NCI-H2081 treated with DMSO at 0.1 percent for 48 hours (cell line): ENCODE measurements around the gene UGT2A3.

Experiments
- DNase-seq: peaks from one replicate; lab custom pipeline; 2025; lab: John Stamatoyannopoulos, UW

The UGT2A3 gene

GRCh38 chr4:68912807-68913206, 38.8 kb downstream of the UGT2A3 start:
- no peak for DNase-seq

- DNase-seq: no peak
Measured at GRCh38 chr4:68909385-68909784, 42.2 kb downstream of the UGT2A3 start.

GRCh38 chr4:68907788-68908700, 43.6 kb downstream of the UGT2A3 start:
- no peak for DNase-seq

DNA sequence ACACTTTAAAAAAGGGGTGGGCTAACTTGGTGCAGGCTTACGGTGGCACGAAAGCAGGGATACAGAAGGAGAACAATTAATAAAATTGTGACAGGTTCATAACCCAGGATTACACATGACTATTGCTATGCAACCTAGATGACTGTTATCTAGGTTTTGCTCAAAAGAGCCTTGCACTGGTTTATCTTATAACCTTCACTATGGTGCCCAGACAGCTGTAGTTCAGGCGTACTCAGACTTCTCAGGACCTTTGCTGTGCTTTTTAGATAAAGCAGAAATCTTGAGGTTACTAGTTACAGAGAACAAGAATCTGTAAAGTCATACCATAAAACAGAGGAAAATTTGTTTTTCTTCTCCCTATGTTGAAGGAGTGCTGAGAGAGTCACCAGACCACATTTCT, 44.4 kb downstream of the UGT2A3 start:
- DNase-seq: no peak

DNA sequence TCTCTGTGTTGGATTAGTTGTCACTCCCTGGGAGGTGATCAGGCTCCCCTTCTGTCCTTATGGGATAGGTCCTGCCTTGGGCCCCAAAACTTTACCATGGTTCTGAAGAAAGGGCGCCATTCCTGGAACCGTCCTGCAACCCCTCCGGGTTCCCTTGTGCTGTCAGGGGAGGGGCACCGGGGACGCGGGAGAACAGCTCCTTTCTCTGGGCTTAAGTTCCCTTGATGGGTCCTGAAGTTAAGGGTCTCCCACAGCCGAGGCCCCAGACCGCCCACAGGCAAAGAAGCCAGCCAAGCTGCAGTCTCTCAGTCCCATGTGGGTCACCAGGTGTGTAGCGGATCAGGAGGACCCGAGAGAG, 44.8 kb downstream of the UGT2A3 start:
- DNase-seq: no peak

- no peak for DNase-seq
Measured at GRCh38 chr4:68905939-68906779, 45.4 kb downstream of the UGT2A3 start.

- DNase-seq: no peak
Measured at GRCh38 chr4:68905598-68905938, 46.0 kb downstream of the UGT2A3 start.

DNA sequence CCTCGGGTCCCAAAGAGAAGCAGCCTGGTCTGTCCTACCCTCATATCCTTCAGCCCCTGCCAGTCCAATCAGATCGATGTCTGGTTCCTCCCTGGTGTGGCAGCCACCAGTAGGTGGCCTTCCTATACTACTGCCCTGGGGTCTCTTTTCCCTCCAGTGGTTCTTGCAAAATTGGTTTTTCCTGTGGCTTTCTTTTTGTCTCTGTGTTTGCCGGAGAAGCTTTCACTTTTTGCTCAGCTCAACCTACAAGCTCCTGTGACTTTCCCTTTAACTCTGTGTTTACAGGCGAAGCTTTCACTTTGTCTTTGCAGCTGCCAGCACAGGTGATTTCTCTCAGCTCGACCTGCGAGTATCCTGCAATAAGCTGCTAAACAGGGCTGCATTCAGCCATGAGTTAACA, 46.8 kb downstream of the UGT2A3 start:
- DNase-seq: no peak

DNA sequence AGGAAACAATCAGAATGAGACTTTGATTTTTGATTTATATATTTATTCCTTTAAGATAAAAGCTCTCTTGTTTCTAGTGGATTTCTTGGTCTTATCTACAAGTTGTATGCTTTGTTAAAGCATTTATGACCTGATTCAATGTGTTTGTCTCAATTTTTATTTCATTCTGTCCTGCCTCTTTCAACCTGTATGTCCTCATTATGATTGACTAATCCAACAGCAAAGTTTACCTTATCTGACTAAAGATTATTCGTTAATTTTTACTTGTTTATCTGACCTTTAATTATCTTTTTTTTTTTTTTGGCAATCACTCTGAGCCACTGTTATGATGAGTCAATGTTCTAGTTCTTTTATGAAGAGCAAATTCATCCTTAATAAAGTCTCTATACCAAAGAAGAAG, 54.9 kb downstream of the UGT2A3 start:
- DNase-seq: no peak

DNA sequence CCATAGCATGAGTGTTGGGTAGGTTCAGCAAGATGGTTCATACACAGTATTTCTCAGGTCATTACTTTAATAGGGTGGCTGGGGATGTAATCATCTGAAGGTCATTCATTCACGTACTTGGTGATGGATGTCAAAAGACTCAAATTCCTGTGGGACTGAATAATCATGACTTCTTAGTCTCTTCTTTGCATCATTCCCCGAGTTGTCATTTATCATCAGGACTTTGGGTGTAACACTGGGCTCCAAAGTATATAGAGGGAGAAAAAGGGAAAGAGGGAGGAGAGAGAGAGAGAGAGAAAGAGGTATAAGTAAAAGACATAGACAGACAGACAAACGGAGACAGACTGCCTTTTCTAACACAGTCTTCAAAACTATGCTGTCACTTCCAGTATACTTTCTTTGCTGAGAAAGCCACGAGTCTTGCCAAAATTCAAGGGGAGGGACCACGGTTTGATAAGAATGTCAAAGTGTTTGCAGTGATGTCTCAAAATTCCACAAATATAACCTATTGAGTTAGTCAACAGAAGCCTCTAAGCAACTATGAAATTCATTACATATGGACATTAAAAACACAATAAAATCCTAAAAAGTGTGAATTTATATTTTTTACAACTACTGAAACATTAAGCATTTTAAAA, 55.9 kb downstream of the UGT2A3 start:
- no peak for DNase-seq

DNA sequence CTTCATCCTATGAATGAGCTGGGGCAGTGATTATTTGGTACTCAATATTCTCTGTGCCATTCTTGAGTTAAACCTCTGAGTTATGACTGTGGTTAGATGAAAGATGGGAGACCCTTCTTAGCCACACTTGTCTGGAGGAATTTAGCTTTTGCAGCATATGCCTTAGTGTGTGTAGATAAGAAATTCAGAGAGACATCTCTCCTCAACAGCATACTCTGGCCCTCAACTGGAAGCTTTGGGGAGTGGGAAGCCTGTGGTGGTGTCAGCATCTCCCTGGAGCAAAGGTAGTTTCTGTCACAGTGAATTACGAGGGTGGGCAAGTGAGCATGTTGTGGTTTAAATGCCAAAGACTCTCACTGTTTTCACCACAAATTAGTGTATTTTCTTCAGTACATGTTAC, 58.7 kb downstream of the UGT2A3 start:
- DNase-seq: no peak

DNA sequence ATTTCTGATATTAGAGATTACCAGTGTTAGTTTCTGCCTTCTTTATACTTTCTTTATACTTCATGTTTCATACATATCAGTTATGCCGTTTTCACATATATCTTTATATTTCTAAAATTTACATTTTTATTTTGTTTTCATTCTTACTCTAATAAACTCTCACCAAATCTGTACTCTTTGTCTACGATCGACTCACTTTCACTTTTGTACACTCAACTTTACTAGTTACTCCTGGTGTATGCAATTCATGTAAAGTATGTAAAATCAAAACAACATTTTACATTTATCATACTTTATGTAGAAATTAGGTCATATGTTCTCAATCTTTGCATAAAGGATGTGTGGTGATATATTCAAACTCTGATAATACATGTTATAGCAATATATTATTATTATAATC, 59.9 kb downstream of the UGT2A3 start:
- DNase-seq: no peak

- no peak for DNase-seq
Measured at GRCh38 chr4:68885545-68885944, 66.1 kb downstream of the UGT2A3 start.

GRCh38 chr4:68883870-68884269, 67.7 kb downstream of the UGT2A3 start:
- DNase-seq: no peak
